HG02798 (cell line): ENCODE measurements around the gene TKT.

Source experiments
- ATAC-seq: cut with Tn5 transposase; IDR thresholded peaks from one replicate; pipeline ENCODE4 v1.9.1; 2021; ENCODE audit warnings: mild to moderate bottlenecking; ENCODE audit not compliant: unreplicated experiment, poor library complexity

TKT gene

DNA sequence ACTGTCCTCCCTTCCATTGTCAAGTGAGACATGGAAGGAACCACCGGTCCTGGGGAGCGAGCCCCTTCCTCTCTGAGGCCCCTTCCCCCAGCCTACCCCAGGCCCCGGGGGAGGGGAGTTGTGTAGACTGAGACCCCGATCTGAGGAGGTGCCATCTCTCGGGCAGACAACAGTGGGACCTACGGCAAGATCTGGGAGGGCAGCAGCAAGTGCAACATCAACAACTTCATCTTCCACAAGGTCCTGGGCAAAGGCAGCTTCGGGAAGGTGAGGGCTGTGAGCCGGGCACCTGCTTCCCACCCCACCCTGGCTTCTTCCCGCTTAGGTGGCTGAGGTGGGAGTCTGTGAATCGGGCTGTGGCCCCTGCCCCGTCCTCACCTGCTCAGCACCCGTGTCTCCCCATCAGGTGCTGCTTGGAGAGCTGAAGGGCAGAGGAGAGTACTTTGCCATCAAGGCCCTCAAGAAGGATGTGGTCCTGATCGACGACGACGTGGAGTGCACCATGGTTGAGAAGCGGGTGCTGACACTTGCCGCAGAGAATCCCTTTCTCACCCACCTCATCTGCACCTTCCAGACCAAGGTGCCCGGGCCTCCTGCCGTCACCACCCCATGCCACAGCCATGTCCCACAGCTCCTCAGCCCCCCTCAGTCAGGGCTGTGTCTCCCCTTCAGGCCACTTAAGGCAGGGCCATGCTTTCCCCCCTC, 69.9 kb downstream of the TKT start:
- no peak for ATAC-seq

DNA sequence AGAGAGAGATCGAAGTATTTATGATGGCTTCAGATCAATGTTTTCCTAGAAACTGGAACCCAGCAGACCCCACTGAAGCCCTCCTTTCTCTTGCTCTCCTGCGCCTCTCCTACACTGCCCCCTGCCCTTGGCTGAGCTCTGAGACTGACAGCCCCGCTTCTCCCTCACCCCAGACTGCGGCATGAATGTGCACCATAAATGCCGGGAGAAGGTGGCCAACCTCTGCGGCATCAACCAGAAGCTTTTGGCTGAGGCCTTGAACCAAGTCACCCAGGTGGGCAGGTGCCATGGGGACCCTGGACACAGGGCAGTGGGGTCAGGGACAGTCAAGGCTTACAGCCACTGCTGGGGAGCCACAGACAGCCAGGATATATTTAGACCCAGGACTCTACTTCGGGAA, 71.1 kb downstream of the TKT start:
- no peak for ATAC-seq

DNA sequence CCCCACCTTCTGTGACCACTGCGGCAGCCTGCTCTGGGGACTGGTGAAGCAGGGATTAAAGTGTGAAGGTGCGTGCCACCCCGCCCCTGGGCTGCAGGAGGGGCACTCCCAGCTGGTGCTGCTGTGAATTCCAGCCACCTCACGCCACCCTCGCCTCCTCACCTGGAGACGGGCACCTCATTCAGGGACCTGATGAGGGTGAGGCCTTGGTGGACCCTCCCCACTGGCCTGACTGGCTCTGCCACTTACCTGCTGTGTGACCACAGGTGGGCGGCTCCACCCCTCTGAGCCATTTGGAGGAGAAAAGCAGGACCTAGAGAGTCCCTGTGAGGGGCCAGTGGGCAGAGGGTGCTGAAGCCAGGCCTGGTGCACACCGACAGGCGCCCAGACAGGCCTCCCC, 72.3 kb downstream of the TKT start:
- ATAC-seq, result no peak

DNA sequence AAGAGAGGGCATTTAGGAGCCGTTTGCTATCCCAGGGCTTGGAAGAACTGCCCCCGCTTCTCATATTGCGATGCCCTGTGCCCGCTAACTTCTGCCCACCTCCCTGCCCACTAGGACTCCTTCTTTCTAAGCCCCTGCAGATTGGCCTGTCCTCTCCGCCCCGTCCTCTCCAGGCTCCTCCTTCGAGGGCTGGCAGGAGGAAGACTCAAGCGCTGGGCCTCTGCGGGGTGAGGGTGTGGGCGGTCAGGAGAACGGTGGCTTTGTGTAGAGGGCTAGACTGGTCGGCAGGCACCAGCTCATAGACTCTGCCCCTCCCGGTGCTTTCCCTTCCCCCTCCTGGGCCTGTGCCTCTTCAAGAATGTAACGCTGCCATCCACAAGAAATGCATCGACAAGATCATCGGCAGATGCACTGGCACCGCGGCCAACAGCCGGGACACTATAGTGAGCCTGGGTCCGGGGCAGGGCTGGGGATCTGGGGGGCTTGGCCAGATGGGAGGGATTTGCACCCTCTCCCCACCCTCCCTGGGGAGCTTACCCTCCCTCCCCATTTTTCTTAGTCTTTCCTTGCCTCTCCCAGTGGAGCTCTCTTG, 73.0 kb downstream of the TKT start:
- ATAC-seq, result no peak

DNA sequence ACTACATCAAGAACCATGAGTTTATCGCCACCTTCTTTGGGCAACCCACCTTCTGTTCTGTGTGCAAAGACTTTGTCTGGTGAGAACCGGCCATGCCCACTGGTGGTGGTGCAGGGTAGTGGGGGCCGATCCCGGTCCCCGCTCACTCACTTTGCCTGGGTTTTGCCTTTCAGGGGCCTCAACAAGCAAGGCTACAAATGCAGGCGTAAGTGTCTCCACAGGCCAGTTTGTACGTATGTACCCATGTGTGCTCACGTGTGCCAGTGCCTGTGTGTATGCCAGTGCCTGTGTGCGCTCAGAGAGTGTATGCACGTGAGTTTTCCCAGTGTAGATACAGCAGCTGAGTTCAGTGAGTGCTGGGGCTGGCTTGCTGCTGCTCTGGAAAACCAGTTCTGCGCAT, 74.3 kb downstream of the TKT start:
- no peak for ATAC-seq

DNA sequence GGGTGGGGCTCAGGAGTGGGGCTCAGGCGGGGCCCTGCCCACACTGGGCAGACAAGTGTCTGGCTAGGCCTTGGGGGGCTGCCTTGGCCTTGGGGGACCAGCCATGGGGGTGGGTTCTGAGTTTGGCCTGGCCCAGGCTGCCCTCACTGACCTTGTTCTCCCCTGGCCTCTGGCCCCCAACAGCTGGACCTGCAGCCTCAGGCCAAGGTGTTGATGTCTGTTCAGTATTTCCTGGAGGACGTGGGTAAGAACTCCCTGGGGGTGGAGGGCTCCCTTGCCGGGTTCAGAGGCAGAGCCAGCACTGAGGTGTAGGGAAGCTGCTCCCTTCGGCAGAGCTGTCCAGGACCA, 74.8 kb downstream of the TKT start:
- ATAC-seq, result peak; percentile 15

DNA sequence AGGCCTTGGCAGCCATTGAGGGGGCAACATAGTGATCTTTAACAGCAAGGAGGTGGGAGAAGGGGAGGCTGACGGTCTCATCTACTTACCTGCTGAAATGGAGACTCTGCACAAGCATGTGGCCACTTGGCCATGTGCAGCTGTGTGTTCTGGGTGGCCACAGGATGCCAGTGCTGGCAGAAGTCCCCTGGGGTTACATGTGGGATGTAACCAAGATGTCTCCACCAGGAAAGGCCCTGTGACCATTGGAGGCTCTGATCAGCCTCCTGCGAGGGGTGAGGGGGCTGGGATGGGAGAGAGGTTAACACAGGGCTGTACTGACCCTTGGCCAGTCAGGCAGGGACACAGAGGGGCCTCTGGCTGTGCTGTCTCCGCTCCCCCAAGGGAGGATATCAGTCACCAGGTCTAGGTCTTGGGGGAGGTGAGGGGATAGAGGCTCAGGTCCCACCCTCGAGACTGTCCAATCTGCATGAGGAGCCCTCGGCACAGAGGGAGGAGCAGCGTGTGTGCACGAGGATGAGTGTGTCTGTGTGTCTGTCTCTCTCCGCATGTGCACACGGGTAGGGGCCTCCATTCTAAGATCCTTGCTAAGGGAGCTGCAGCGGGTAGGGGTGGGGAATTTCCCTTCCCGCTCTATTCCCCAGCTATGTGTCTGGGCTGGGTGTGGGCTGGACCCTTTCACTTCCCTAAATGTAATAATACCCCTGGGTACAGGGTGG, 75.4 kb downstream of the TKT start:
- peak; percentile 93 for ATAC-seq

DNA sequence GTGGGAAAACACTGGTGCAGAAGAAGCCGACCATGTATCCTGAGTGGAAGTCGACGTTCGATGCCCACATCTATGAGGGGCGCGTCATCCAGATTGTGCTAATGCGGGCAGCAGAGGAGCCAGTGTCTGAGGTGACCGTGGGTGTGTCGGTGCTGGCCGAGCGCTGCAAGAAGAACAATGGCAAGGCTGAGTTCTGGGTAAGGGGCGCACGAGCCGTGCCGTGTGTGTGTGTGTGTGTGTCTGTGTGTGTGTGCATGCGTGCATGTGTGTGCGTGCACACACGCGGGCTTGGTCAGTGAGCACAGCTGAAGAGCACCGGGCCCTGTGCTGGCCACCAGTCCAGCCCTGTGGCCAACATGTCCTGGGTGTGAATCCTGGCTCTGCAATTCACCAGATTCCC, 76.2 kb downstream of the TKT start:
- no peak for ATAC-seq

DNA sequence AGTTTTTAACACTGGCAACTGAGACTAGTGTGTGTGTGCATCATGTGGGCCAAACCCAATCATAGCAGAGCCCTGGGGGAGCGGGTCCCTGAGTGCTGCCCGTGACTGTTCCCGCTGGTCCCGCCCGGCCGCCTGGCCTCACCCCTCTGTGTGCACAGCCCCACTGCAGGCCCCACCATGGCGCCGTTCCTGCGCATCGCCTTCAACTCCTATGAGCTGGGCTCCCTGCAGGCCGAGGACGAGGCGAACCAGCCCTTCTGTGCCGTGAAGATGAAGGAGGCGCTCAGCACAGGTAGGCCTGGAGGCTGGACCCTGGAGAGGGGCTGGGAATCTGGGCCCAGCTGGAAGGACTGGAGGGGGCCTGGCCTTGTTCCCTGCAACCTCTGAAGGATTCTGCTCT, 77.6 kb downstream of the TKT start:
- ATAC-seq, result no peak

DNA sequence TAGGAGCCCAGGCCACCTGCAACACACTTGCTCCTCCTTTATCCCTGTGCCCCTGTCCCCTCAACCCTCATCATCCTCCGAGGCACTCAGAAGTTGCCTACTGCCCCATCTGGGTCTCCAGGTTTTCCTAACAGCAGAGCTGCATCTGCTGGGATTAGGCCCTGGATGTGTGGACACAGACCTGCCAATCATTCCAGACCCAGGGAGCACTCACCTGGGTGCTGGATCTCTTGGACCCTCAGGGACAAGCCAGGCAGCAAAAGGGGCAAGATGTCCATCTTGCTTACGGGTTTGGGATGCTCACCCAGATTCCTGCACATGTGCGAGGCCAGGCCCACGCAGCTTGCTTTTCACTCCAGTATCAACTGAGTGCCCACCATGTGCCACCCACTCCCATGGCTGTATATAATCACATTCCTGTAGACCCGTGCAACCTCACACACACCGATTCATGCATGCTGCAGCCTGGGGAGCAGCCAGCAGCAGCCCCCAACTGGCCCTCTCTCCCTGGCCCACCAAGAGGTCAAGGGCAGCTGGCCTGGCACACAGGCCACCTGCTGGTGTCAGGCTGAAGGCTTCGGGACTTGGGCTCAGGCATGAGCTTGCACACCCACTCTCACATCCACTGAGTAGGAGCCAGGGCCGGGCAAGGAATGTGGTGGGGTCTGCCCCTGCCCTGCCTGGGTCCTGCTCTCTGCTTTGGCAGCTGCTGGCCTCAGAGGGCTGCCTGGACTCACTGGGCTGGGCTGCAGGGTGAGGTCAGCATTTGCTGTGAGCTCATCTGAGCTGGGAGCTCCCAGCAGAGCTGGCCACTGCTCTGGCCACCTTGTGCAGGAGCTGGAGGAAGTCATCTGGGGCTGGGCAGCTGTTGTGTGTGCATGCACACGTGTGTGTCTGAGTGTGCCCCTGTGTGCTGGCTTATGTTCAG, 79.9 kb downstream of the TKT start:
- no peak for ATAC-seq
